ENCODE results near the gene UBE3B.
A peak's percentile ranks its signal among the peaks of the same experiment; 100 is the strongest.

Gene UBE3B

DNA sequence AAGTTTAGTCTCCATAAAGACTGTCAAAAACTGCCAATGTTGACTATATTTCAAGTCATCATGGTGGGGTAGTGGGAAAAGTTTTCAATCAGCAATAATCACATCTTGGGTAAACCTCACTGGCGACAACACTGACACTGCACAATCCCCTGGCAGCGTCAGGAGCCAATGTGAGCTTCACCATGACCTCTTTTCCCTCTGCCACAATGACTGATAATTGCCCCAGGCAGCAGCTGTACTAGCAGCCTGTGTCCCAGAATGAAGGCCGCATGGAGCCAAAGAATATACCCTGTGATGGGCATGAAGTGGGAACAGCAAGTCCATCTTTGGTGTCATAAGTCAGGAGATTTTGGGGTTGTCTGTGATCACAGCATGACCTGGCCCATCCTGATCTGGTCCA, 90.5 kb downstream of the UBE3B start:
- no peak for ATAC-seq
- peaks cover 12% of the 10 kb centered on the region for H3K4me1 Mint-ChIP-seq
- H3K36me3 Mint-ChIP-seq, result peaks cover 64% of the 10 kb centered on the region
- no peak overlapping the region for H3K4me3 Mint-ChIP-seq
- no peak overlapping the region for H3K27ac Mint-ChIP-seq
- H3K27me3 Mint-ChIP-seq, result no peaks in the 10 kb centered on the region
- H3K9me3 Mint-ChIP-seq, result no peaks in the 10 kb centered on the region

DNA sequence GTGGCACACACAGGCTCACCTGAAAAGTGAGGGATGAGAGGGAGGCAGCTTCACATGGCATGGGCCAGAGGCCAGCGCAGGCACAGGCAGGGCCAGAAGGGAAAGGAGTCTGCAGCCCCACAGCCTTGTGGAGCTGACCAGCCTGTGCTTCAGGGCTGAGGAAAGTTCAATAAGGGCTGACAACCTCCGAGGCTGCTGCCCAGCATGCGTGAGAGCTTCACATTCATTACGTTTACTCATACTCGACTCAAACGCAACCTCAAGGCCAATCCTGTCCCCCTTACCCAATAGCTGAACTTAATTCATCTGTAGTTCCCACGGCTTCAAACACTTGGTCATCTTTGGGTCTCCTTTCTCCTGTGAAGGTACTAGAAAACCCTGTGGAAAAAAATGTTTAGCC, 91.1 kb downstream of the UBE3B start:
- H3K9me3 Mint-ChIP-seq, result no peaks in the 10 kb centered on the region
- peaks cover 16% of the 10 kb centered on the region for H3K4me1 Mint-ChIP-seq
- no peaks in the 10 kb centered on the region for H3K27me3 Mint-ChIP-seq
- no peak for ATAC-seq
- peaks cover 58% of the 10 kb centered on the region for H3K36me3 Mint-ChIP-seq
- no peak overlapping the region for H3K27ac Mint-ChIP-seq
- no peak overlapping the region for H3K4me3 Mint-ChIP-seq

DNA sequence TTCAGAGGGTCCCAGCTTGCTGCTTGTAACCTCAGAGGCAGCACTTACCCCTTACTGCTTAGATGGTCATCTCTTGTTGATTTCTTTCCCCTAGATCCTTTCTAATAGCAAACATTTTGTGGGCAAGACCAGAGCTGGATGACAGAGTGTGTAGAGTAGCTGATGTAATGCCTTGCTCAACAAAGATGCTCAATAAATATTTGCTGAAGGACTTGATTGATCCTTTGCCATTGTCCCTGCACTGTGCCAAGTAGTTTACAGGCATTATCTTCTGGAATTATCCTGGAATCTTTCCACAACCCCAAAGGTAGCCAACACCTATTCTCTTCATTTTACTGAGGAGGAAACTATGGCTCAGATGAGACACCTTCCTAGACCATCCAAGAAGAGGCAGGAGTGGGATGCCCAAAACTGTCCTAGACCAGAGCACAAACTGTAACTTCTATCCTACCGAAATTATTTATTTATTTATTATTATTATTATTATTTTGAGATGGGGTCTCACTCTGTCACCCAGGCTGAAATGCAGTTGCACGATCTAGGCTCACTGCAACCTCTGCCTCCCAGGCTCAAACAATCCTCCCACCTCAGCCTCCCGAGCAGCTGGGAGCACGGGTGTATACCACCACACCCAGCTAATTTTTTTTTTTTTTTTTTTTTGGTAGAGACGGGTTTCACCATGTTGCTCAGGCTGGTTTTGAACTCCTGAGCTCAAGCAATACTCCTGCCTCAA, 94.5 kb downstream of the UBE3B start:
- Mint-ChIP-seq H3K27me3 (no peaks in the 10 kb centered on the region), H3K9me3 (no peaks in the 10 kb centered on the region), H3K4me1 (peaks cover 32% of the 10 kb centered on the region), H3K4me3 (peak overlapping the region; percentile 97), H3K36me3 (peaks cover 51% of the 10 kb centered on the region), H3K27ac (peak overlapping the region; percentile 99)
- ATAC-seq, result no peak

DNA sequence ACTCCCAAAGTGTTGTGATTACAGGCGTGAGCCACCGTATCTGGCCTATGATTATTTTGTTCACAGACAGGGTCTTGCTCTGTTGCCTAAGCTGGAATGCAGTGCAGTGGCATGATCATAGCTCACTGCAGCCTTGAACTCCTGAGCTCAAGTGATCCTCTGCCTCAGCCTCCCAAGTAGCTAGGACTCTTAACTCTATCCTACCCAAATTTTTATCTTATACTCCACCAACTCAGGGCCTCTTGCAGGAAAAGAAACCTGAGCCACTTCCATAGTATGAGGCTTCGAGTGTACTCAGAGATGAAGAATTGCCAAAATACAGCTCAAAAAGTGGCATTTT, 95.0 kb downstream of the UBE3B start:
- peaks cover 51% of the 10 kb centered on the region for H3K36me3 Mint-ChIP-seq
- H3K4me3 Mint-ChIP-seq, result peak overlapping the region; percentile 97
- H3K27me3 Mint-ChIP-seq, result no peaks in the 10 kb centered on the region
- ATAC-seq, result no peak
- peak overlapping the region; percentile 99 for H3K27ac Mint-ChIP-seq
- no peaks in the 10 kb centered on the region for H3K9me3 Mint-ChIP-seq
- peaks cover 32% of the 10 kb centered on the region for H3K4me1 Mint-ChIP-seq

DNA sequence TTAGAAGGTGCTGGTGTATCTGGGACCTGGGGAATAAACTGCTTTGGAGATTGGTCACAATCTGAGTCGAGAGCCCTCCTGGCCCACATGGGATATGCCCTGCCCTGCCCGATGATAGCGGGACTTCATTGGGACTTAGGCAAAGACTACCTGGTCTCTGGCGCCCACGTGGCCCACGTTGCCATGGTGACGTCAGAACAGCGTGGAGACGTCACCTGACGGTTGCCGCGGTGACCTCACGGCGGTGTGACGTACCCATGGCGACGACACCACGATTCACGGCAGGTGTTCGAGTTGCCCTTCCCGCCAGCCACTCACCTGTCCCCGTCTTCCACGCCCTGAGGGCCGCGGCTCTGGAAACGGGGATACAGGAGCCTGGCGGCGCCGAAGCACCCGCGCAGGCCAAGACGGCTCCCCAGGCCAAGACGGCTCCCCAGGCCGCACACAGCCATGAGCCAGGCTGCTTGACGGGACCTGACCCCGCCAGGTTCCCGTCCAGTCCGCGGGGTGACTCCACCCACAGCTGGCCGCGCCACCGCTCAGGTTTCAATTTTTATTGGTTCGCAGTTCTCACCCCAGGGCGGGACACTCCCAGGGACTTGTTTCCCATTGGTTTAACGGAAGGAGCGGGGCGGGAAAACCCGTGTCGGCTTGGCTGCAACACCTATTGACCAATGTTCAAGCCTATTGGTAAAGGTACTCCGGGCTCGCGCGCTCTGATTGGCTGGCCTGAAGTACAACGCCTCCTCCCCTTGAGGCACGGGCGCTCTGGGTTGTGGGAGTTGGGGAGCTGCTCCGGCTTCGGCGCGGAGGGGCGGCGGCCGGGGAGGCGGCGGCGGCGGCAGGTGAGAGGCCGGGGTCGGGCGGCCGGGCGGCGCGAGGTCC, 95.8 kb downstream of the UBE3B start, which contains the start of the genes MMAB and MVK:
Gene MMAB, minus strand, starts transcription at position 476 of the 885 bp plus-strand sequence. Its CDS starts 24 bp downstream, at position 452.
Gene MVK, plus strand, starts transcription at position 766 of the 885 bp plus-strand sequence. CDS start 1,029 bp downstream, outside the sequence.
- peak within 1 kb of the TSS; percentile 97 for H3K4me3 Mint-ChIP-seq
- peak; percentile 98 for ATAC-seq
- no peaks in the 10 kb centered on the region for H3K27me3 Mint-ChIP-seq
- no peaks in the 10 kb centered on the region for H3K9me3 Mint-ChIP-seq
- H3K36me3 Mint-ChIP-seq, result peaks cover 50% of the 10 kb centered on the region
- peak within 1 kb of the TSS; percentile 99 for H3K27ac Mint-ChIP-seq
- peaks cover 32% of the 10 kb centered on the region for H3K4me1 Mint-ChIP-seq

DNA sequence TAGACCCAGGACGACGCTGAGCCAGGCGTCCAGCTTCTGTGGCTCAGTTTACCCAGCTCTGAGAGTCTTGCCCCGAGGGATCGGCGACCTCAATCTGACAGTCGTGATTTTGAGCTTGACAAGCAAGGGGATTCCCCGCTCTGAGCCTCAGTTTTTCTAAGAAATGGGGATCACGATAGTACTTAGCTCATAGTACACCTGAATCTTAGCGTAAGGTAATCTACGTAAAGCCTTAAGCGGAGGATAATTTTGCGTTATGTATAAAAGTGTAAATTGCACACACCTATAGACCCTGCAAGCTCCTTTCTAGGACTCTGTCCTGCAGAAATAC, 96.4 kb downstream of the UBE3B start:
- no peak for ATAC-seq
- H3K27me3 Mint-ChIP-seq, result no peaks in the 10 kb centered on the region
- peak overlapping the region; percentile 97 for H3K4me3 Mint-ChIP-seq
- peak overlapping the region; percentile 99 for H3K27ac Mint-ChIP-seq
- no peaks in the 10 kb centered on the region for H3K9me3 Mint-ChIP-seq
- peaks cover 32% of the 10 kb centered on the region for H3K4me1 Mint-ChIP-seq
- H3K36me3 Mint-ChIP-seq, result peaks cover 50% of the 10 kb centered on the region

DNA sequence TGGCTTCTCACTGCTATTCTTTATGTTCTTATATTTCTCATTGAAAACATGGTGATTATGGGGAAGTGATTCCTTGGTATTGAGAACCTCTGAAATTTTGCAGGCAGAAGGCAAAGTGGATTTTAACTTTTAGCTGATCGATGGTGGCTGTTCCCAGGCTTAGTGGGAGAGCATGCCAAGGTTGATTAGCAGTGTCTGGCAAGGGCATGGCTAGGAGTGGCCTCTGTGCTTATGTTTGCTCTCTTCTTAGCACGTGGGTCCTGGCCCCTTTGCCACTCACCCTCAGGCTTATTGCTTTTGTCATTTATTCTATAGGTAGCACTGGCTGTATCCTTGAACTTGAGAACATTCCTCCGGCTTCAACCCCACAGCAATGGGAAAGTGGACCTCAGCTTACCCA, 98.2 kb downstream of the UBE3B start:
- H3K36me3 Mint-ChIP-seq, result peaks cover 49% of the 10 kb centered on the region
- no peak overlapping the region for H3K4me3 Mint-ChIP-seq
- H3K9me3 Mint-ChIP-seq, result no peaks in the 10 kb centered on the region
- ATAC-seq, result no peak
- no peak overlapping the region for H3K27ac Mint-ChIP-seq
- H3K27me3 Mint-ChIP-seq, result no peaks in the 10 kb centered on the region
- peaks cover 32% of the 10 kb centered on the region for H3K4me1 Mint-ChIP-seq

DNA sequence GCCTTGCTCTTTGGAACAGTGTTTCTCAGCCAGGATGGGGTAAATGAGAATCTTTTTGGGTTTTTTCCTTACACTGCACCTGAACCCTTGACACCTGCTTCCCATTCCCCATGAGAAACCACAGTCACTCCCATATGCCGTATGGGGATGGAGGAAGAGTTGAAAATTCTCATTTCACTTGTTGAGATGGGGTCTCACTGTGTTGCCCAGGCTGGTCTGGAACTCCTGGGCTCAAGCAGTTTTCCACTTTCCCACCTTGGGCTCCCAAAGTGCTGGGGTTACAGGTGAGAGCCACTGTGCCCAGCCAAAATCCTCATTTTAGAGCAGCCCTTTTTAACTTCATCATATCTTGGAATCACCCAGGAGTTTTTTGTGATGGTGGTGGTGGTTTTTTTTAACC, 99.9 kb downstream of the UBE3B start:
- Mint-ChIP-seq H3K9me3 (no peaks in the 10 kb centered on the region), H3K4me1 (peaks cover 27% of the 10 kb centered on the region), H3K27ac (no peak overlapping the region), H3K36me3 (peaks cover 63% of the 10 kb centered on the region), H3K27me3 (no peaks in the 10 kb centered on the region), H3K4me3 (no peak overlapping the region)
- ATAC-seq, result no peak

DNA sequence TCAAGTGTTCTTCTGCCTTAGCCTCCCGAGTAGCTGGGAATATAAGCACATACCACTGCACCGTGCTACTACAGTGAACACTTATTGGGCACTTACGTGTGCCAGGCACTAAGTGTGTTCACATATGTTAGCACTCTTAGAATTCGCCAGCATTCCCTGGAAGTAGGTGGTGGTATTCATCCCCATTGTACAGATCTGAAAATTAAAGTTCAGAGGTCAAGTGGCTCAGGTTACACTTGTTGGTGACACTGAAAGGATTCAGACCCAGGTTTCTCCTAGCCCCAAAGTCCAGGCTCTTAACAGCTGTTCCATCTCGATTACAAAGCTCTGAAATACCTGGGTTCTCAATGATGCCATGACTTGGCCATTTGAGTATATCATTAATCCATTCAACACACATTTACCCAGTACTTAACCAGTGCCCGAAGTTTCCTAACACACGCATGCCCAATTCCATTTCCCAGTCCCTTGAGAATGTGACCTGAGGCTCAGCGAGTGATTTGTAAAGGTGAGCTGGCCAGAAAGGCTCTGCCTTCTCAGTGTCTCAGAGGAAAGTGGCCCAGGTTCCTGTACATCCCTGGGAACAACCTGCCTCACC, 101.0 kb downstream of the UBE3B start:
- H3K27me3 Mint-ChIP-seq, result no peaks in the 10 kb centered on the region
- H3K4me3 Mint-ChIP-seq, result no peak overlapping the region
- H3K9me3 Mint-ChIP-seq, result no peaks in the 10 kb centered on the region
- H3K27ac Mint-ChIP-seq, result no peak overlapping the region
- peaks cover 16% of the 10 kb centered on the region for H3K4me1 Mint-ChIP-seq
- peaks cover 70% of the 10 kb centered on the region for H3K36me3 Mint-ChIP-seq
- ATAC-seq, result no peak

DNA sequence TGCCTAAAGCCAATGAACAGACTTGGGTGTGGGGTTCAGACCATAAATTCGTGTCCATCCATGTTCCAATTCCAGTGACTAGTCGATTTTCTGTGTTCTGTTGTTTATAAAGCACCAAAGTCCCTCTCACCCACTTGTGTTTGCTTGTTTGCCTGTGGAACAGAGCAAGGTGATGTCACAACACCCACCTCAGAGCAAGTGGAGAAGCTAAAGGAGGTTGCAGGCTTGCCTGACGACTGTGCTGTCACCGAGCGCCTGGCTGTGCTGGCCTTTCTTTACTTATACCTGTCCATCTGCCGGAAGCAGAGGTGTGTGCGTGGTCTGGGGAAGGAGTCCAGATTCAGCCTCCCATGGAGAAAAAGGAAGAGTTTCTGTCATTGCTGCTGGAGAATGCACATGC, 102.2 kb downstream of the UBE3B start:
- ATAC-seq, result no peak
- no peak overlapping the region for H3K27ac Mint-ChIP-seq
- H3K4me1 Mint-ChIP-seq, result peaks cover 10% of the 10 kb centered on the region
- peaks cover 74% of the 10 kb centered on the region for H3K36me3 Mint-ChIP-seq
- H3K27me3 Mint-ChIP-seq, result no peaks in the 10 kb centered on the region
- H3K9me3 Mint-ChIP-seq, result no peaks in the 10 kb centered on the region
- no peak overlapping the region for H3K4me3 Mint-ChIP-seq

DNA sequence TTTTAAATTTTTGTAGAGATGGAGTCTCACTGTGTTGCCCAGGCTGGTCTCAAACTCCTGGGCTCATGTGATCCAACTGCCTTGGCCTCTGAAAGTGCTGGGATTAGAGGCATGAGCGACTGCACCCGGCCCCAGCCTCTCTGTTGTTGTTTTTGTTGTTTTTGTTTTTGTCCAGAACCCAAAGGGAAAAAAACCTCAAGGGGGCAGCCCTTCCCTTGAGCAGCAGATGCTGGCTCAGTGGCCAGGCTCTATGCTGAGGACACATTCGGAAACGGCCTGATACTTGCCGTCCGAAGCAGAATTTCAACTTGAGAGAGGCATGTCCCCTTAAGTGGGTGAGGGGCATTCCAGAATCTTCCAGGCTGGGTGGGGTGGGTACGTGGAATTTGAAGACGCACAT, 102.8 kb downstream of the UBE3B start:
- Mint-ChIP-seq H3K27ac (no peak overlapping the region), H3K36me3 (peaks cover 72% of the 10 kb centered on the region), H3K27me3 (no peaks in the 10 kb centered on the region), H3K4me1 (peaks cover 4% of the 10 kb centered on the region), H3K4me3 (no peak overlapping the region), H3K9me3 (no peaks in the 10 kb centered on the region)
- ATAC-seq, result no peak

DNA sequence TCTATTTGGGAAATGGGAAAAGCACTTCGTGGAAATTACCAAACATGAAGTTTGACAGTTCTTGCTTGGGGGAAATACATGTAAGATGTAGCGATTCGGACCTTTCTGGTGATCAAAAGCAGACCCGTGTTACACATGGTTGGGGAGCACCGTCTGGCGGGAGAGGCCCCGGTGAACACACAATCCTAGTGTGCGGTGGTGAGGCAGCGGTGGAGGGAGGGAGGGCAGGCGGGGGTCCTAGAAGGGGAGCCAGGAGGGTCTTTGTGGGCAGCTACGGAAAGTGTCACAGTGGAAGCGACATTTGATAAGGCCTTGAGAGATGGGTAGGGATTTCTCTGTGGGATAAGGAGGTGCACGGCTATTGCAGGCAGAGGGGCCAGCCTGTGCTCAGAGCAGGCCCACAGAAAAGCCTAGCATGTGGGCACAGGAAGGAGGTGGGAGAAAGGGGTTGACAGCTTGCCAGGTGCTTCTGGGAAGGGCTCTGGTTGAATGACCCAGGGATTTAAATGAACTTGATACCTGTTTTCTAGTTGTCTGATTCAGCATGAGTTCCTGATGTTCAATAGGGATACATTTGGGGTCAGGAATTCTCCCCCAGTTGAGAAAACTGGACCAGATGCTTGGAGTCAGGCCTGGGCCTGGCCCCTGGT, 103.4 kb downstream of the UBE3B start:
- no peak overlapping the region for H3K27ac Mint-ChIP-seq
- no peak overlapping the region for H3K4me3 Mint-ChIP-seq
- no peaks in the 10 kb centered on the region for H3K27me3 Mint-ChIP-seq
- ATAC-seq, result no peak
- peaks cover 71% of the 10 kb centered on the region for H3K36me3 Mint-ChIP-seq
- no peaks in the 10 kb centered on the region for H3K4me1 Mint-ChIP-seq
- H3K9me3 Mint-ChIP-seq, result no peaks in the 10 kb centered on the region

DNA sequence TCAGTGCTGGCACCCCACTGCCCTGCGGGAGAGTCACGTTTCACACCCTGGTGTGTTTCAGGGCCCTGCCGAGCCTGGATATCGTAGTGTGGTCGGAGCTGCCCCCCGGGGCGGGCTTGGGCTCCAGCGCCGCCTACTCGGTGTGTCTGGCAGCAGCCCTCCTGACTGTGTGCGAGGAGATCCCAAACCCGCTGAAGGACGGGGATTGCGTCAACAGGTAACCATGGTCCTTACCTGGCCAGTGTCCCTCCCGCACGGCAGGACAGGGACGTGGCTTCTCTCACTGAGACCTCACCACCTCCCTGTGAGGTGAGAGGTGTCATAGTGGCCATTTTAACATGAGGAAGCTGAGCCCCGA, 103.9 kb downstream of the UBE3B start:
- Mint-ChIP-seq H3K27ac (no peak overlapping the region), H3K36me3 (peaks cover 73% of the 10 kb centered on the region), H3K4me1 (no peaks in the 10 kb centered on the region)

DNA sequence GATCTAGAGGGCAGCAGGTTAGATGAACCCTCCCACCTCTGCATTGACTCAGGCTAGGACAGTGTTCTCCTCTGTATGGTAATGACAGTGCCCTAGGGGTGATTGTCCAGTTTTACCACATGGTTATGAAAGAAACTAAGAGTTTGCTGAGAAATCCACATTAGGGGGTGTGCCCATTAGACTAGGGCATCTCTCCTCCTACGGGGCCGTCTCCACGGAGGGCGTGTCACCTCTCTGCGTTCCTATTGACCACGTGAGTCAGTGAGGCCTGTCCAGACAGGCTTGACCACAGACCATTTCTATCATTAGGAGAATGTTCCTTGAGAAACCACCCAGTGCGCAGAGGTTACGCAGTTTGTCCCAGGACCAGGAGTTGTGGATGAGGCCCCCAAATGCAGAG, 104.4 kb downstream of the UBE3B start:
- Mint-ChIP-seq H3K4me3 (no peak overlapping the region), H3K36me3 (peaks cover 78% of the 10 kb centered on the region), H3K27me3 (no peaks in the 10 kb centered on the region), H3K27ac (no peak overlapping the region), H3K4me1 (no peaks in the 10 kb centered on the region), H3K9me3 (no peaks in the 10 kb centered on the region)
- no peak for ATAC-seq

More for the DNA sequence above, 103.9 kb downstream of the UBE3B start:
- Mint-ChIP-seq H3K4me3 (no peak overlapping the region), H3K27me3 (no peaks in the 10 kb centered on the region), H3K9me3 (no peaks in the 10 kb centered on the region)
- ATAC-seq, result no peak

DNA sequence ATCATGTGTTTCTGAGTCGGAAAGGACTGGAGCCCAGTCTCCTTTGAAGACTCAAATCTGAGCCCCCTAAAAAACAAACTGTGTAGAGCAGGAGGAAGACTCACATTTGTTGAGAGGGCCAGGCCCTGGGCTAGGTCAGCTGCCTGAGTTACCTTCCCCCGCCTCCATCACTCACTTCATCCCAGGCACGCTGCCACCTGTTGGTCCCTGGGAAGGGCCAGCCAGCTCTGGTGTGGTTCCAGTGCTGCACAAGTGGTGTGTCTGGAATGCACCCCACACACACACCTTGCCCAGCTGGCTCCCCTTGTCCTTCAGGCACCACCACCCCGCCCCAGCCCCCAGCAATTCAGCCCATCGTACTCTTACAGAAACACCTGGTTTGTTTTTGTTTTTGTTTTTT, 105.2 kb downstream of the UBE3B start:
- H3K4me1 Mint-ChIP-seq, result no peaks in the 10 kb centered on the region
- H3K27me3 Mint-ChIP-seq, result no peaks in the 10 kb centered on the region
- H3K27ac Mint-ChIP-seq, result no peak overlapping the region
- H3K9me3 Mint-ChIP-seq, result no peaks in the 10 kb centered on the region
- ATAC-seq, result no peak
- H3K4me3 Mint-ChIP-seq, result no peak overlapping the region
- peaks cover 76% of the 10 kb centered on the region for H3K36me3 Mint-ChIP-seq
